Loucy (cell line): ENCODE measurements around the gene RPP21.

Experiments
- H2AFZ ChIP-seq: fragments of 200-600 bp; sonication (generic); 2 replicates; pipeline ENCODE4 v1.6.0; 2016; ENCODE audit warnings: antibody characterized with exemption, mild to moderate bottlenecking, low read length, moderate library complexity
- H3F3A ChIP-seq: fragments of 200-600 bp; 2 replicates; pipeline ENCODE4 v1.6.0; 2016; ENCODE audit warnings: antibody characterized with exemption, low read depth, mild to moderate bottlenecking
- H3K27me3 ChIP-seq: fragments of 200-600 bp; sonication (generic); 2 replicates; pipeline ENCODE4 v1.6.1; 2014; ENCODE audit warnings: low read length, mild to moderate bottlenecking; ENCODE audit not compliant: insufficient read depth, poor library complexity, severe bottlenecking
- H3K36me3 ChIP-seq: fragments of 200-600 bp; sonication (generic); 2 replicates; pipeline ENCODE4 v1.6.1; 2016; ENCODE audit warnings: low read length; ENCODE audit not compliant: insufficient read depth
- H3K4me1 ChIP-seq: fragments of 200-600 bp; sonication (generic); 2 replicates; pipeline ENCODE4 v1.5.1; 2014; ENCODE audit warnings: low read length, mild to moderate bottlenecking; ENCODE audit not compliant: insufficient read depth, poor library complexity, severe bottlenecking
- H3K4me2 ChIP-seq: fragments of 200-600 bp; sonication (generic); 2 replicates; pipeline ENCODE4 v1.6.0; 2014; ENCODE audit warnings: antibody characterized with exemption, low read length, low read depth, mild to moderate bottlenecking; ENCODE audit not compliant: poor library complexity, severe bottlenecking
- H3K4me3 ChIP-seq: fragments of 200-600 bp; sonication (generic); 2 replicates; pipeline ENCODE4 v1.5.1; 2014; ENCODE audit warnings: low read length, mild to moderate bottlenecking, mixed read lengths; ENCODE audit not compliant: poor library complexity, severe bottlenecking
- H3K79me2 ChIP-seq: fragments of 200-600 bp; sonication (generic); 2 replicates; pipeline ENCODE4 v1.6.1; 2014; ENCODE audit warnings: low read length; ENCODE audit not compliant: insufficient read depth
- H3K9ac ChIP-seq: fragments of 200-600 bp; sonication (generic); 2 replicates; pipeline ENCODE4 v1.6.0; 2014; ENCODE audit warnings: mild to moderate bottlenecking, low read depth, low read length, moderate library complexity; ENCODE audit not compliant: poor library complexity, severe bottlenecking
- H3K9me2 ChIP-seq: fragments of 200-600 bp; sonication (generic); replicated peaks from 2 replicates; pipeline ENCODE4 v1.6.1; 2016; ENCODE audit warnings: low read depth, low read length, mixed read lengths
- H3K9me3 ChIP-seq: fragments of 200-600 bp; sonication (generic); 2 replicates; pipeline ENCODE4 v1.6.1; 2014; ENCODE audit warnings: mild to moderate bottlenecking, antibody characterized with exemption, low read length, low read depth; ENCODE audit not compliant: insufficient read depth
- H4K20me1 ChIP-seq: fragments of 200-600 bp; sonication (generic); 2 replicates; pipeline ENCODE4 v1.6.0; 2014; ENCODE audit warnings: antibody characterized with exemption, low read length, mild to moderate bottlenecking; ENCODE audit not compliant: insufficient read depth, poor library complexity, severe bottlenecking
- EZH2phosphoT487 ChIP-seq: fragments of 200-600 bp; IDR thresholded peaks from 2 replicates; pipeline ENCODE4 v1.6.1; 2018; ENCODE audit warnings: antibody characterized with exemption, mild to moderate bottlenecking, moderate library complexity, borderline replicate concordance
- TF ChIP-seq, protein P1 (sequence below): fragments of 200-600 bp; sonication (generic); conservative IDR thresholded peaks from 2 replicates; pipeline ENCODE4 v1.5.1; 2014; ENCODE audit warnings: mild to moderate bottlenecking, antibody characterized with exemption, low read length

Gene RPP21

GRCh38 chr6:30380464-30380863 lies 35.5 kb downstream of the RPP21 start:
- no peak overlapping the region for H3K4me2 ChIP-seq
- H4K20me1 ChIP-seq = no peaks in the 10 kb centered on the region
- no peaks in the 10 kb centered on the region for H3K4me1 ChIP-seq
- TF ChIP-seq, protein P1, sequence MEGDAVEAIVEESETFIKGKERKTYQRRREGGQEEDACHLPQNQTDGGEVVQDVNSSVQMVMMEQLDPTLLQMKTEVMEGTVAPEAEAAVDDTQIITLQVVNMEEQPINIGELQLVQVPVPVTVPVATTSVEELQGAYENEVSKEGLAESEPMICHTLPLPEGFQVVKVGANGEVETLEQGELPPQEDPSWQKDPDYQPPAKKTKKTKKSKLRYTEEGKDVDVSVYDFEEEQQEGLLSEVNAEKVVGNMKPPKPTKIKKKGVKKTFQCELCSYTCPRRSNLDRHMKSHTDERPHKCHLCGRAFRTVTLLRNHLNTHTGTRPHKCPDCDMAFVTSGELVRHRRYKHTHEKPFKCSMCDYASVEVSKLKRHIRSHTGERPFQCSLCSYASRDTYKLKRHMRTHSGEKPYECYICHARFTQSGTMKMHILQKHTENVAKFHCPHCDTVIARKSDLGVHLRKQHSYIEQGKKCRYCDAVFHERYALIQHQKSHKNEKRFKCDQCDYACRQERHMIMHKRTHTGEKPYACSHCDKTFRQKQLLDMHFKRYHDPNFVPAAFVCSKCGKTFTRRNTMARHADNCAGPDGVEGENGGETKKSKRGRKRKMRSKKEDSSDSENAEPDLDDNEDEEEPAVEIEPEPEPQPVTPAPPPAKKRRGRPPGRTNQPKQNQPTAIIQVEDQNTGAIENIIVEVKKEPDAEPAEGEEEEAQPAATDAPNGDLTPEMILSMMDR = no peak
- TF ChIP-seq EZH2phosphoT487 = no peak
- no peaks in the 10 kb centered on the region for H3F3A ChIP-seq
- no peaks in the 10 kb centered on the region for H3K9me2 ChIP-seq
- no peak overlapping the region for H2AFZ ChIP-seq
- H3K4me3 ChIP-seq = no peak overlapping the region
- H3K9me3 ChIP-seq = no peaks in the 10 kb centered on the region
- H3K36me3 ChIP-seq = no peaks in the 10 kb centered on the region
- H3K27me3 ChIP-seq = peaks cover under 1% of the 10 kb centered on the region
- H3K79me2 ChIP-seq = no peaks in the 10 kb centered on the region
- H3K9ac ChIP-seq = no peak overlapping the region

- Histone ChIP-seq H3K4me2 (no peak overlapping the region), H4K20me1 (no peaks in the 10 kb centered on the region), H3K9me3 (no peaks in the 10 kb centered on the region), H3K27me3 (peaks cover 7% of the 10 kb centered on the region), H3K9me2 (no peaks in the 10 kb centered on the region), H3K9ac (no peak overlapping the region), H3K4me3 (no peak overlapping the region), H3F3A (no peaks in the 10 kb centered on the region), H2AFZ (no peak overlapping the region), H3K4me1 (no peaks in the 10 kb centered on the region), H3K79me2 (no peaks in the 10 kb centered on the region), H3K36me3 (no peaks in the 10 kb centered on the region)
- TF ChIP-seq, protein P1 = no peak
- no peak for TF ChIP-seq EZH2phosphoT487
Measured at GRCh38 chr6:30386166-30386565, 41.2 kb downstream of the RPP21 start.

- Histone ChIP-seq H2AFZ (no peak overlapping the region), H3K27me3 (peaks cover 4% of the 10 kb centered on the region), H3F3A (no peaks in the 10 kb centered on the region), H3K4me2 (no peak overlapping the region), H3K4me1 (no peaks in the 10 kb centered on the region), H3K36me3 (no peaks in the 10 kb centered on the region), H3K9me3 (no peaks in the 10 kb centered on the region), H3K9me2 (no peaks in the 10 kb centered on the region), H3K79me2 (no peaks in the 10 kb centered on the region), H3K4me3 (no peak overlapping the region), H3K9ac (no peak overlapping the region), H4K20me1 (no peaks in the 10 kb centered on the region)
- TF ChIP-seq EZH2phosphoT487 = no peak
- TF ChIP-seq, protein P1 = no peak
Measured at GRCh38 chr6:30391240-30391639, 46.3 kb downstream of the RPP21 start.
